Glutamatergic neuron (in vitro differentiated cells): ENCODE results near the gene CNTN1. TPM values are rescaled to one million over a fixed set of nuclear protein-coding genes. Genes with fewer than 3 reads are reported as not detected.

Experiments used
- DNase-seq: peaks from one replicate; pipeline ENCODE4 v3.0.0; 2022
- H3K27ac Mint-ChIP-seq: one replicate; pipeline ENCODE4 v1.8.0; 2020; ENCODE audit warnings: mild to moderate bottlenecking, mixed read lengths, inconsistent platforms; ENCODE audit not compliant: unreplicated experiment
- H3K27me3 Mint-ChIP-seq: one replicate; pipeline ENCODE4 v1.8.0; 2020; ENCODE audit warnings: mild to moderate bottlenecking, moderate library complexity, mixed read lengths, inconsistent platforms; ENCODE audit not compliant: unreplicated experiment
- H3K36me3 Mint-ChIP-seq: one replicate; pipeline ENCODE4 v1.8.0; 2020; ENCODE audit warnings: mild to moderate bottlenecking, mixed read lengths, inconsistent platforms; ENCODE audit not compliant: unreplicated experiment
- H3K4me1 Mint-ChIP-seq: one replicate; pipeline ENCODE4 v1.8.0; 2020; ENCODE audit warnings: mild to moderate bottlenecking, low read depth, mixed read lengths, inconsistent platforms; ENCODE audit not compliant: unreplicated experiment
- H3K4me3 Mint-ChIP-seq: one replicate; pipeline ENCODE4 v1.8.0; 2020; ENCODE audit warnings: mild to moderate bottlenecking, mixed read lengths, inconsistent platforms; ENCODE audit not compliant: unreplicated experiment
- H3K9me3 Mint-ChIP-seq: one replicate; pipeline ENCODE4 v1.8.0; 2020; ENCODE audit warnings: mild to moderate bottlenecking, moderate library complexity, mixed read lengths, inconsistent platforms; ENCODE audit not compliant: unreplicated experiment
- CTCF ChIP-seq: fragments of 200-600 bp; sonication (generic); IDR thresholded peaks from one replicate; pipeline ENCODE4 v1.5.0; 2021; ENCODE audit not compliant: partially characterized antibody, unreplicated experiment
- total RNA-seq: library from RNA; stranded (reverse); fragmentation: NEBNext Ultra II Directional; extraction: Animal tissue kit (Norgen Biotek cat#: 25700); gene quantifications from one replicate; pipeline ENCODE4 v1.2.1, GENCODE V29; 2021; ENCODE audit not compliant: unreplicated experiment

Gene CNTN1
- total RNA-seq, 1 donor from 2014 or later: 81.4 TPM

DNA sequence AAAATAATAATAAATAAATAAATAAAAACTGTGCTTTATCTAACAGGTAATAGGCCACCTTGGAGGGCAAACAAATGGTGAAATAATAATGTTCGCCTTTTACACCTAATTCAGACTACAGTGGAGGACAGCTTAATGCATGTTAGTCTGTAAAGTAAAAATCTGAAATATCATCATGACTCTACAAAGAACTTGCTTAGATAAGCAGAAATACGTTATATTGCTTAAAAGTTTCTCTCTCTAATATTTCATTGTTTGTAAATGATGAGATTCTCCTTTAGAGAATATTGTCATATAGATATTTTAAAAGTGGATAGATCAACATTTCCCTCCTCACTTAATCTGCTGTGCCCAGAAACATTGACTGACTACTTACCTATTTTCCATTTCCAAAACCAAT lies 397.2 kb downstream of the CNTN1 start:
- no peak overlapping the region for H3K4me3 Mint-ChIP-seq
- TF ChIP-seq CTCF: no peak
- no peak for DNase-seq
- H3K27me3 Mint-ChIP-seq: peaks cover 3% of the 10 kb centered on the region
- peaks cover 5% of the 10 kb centered on the region for H3K36me3 Mint-ChIP-seq
- no peak overlapping the region for H3K27ac Mint-ChIP-seq
- H3K9me3 Mint-ChIP-seq: peaks cover 8% of the 10 kb centered on the region
- H3K4me1 Mint-ChIP-seq: no peaks in the 10 kb centered on the region

DNA sequence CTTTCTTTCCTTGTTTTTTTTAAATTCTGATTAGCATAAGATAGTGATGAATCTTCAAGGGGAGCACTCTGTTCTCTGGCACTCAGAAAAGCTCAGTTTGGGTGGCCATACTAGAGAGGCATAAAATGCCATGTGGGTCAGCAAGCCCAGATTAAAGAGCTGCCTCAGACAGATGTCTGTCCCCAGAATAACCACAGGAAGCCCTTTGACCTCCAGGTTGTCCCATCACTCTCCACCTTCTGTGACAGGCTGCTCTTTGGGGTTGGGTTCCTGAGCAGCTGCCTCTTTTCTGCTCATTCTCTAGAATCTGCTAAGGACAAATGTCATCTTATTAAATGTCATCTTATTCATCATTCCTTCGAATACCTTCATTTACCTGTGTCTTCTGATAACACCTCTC lies 399.9 kb downstream of the CNTN1 start:
- Mint-ChIP-seq H3K4me3 (no peak overlapping the region), H3K4me1 (no peaks in the 10 kb centered on the region), H3K27ac (no peak overlapping the region), H3K27me3 (no peaks in the 10 kb centered on the region), H3K9me3 (peaks cover 7% of the 10 kb centered on the region), H3K36me3 (peaks cover 5% of the 10 kb centered on the region)
- DNase-seq: no peak
- no peak for TF ChIP-seq CTCF

- Mint-ChIP-seq H3K36me3 (no peaks in the 10 kb centered on the region), H3K9me3 (no peaks in the 10 kb centered on the region), H3K27me3 (no peaks in the 10 kb centered on the region), H3K27ac (no peak overlapping the region), H3K4me3 (no peak overlapping the region), H3K4me1 (no peaks in the 10 kb centered on the region)
- no peak for DNase-seq
- TF ChIP-seq CTCF: no peak
Observed at GRCh38 chr12:41096797-41097196, 404.6 kb downstream of the CNTN1 start.

DNA sequence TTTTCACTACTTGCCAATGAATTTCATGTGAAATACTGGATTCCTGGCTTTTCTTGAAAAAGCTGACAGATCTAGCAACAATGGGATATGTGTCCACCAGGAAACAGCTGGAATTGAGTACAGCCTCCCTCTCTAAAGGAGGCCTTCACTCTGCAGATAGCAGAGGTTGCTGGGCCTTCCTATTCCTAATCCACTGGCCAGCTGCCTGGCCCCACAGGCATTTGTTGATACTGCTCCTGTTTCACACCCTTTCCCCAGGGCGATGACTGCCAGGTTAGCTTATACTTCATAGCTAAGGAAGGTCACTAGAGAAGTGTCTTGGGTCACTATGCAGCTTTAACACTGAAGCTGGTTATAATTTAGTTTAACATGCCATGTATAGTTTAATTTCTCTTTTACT lies 408.3 kb downstream of the CNTN1 start:
- H3K36me3 Mint-ChIP-seq: no peaks in the 10 kb centered on the region
- no peaks in the 10 kb centered on the region for H3K9me3 Mint-ChIP-seq
- no peak for DNase-seq
- H3K4me1 Mint-ChIP-seq: no peaks in the 10 kb centered on the region
- H3K27ac Mint-ChIP-seq: no peak overlapping the region
- TF ChIP-seq CTCF: no peak
- no peak overlapping the region for H3K4me3 Mint-ChIP-seq
- H3K27me3 Mint-ChIP-seq: no peaks in the 10 kb centered on the region

GRCh38 chr12:41101806-41102205 lies 409.6 kb downstream of the CNTN1 start:
- Mint-ChIP-seq H3K27me3 (peaks cover 3% of the 10 kb centered on the region), H3K9me3 (no peaks in the 10 kb centered on the region), H3K36me3 (no peaks in the 10 kb centered on the region), H3K4me1 (no peaks in the 10 kb centered on the region), H3K4me3 (no peak overlapping the region), H3K27ac (no peak overlapping the region)
- DNase-seq: no peak
- TF ChIP-seq CTCF: no peak
